GM18873 (cell line): ENCODE results near the gene TNS3.
A peak's percentile ranks its signal among the peaks of the same experiment; 100 is the strongest.
"Not testable (repeated sequence)": the region's sequence is repeated elsewhere in the genome, so short reads cannot be mapped to it uniquely, and the experiment has no call there.

Experiments
- ATAC-seq: cut with Tn5 transposase; IDR thresholded peaks from one replicate; pipeline ENCODE4 v1.9.1; 2021; ENCODE audit warnings: mild to moderate bottlenecking, moderate library complexity, moderate number of reproducible peaks; ENCODE audit not compliant: unreplicated experiment, low FRiP score

Gene TNS3

GRCh38 chr7:47477191-47478016 lies 104.5 kb downstream of the TNS3 start:
- ATAC-seq, result no peak

GRCh38 chr7:47475880-47476227 lies 106.1 kb downstream of the TNS3 start:
- ATAC-seq, result no peak

GRCh38 chr7:47474937-47475879 lies 106.7 kb downstream of the TNS3 start:
- peak; percentile 74 for ATAC-seq

- ATAC-seq, result no peak
These were observed 107.5 kb downstream of the TNS3 start for GRCh38 chr7:47474211-47474936.

GRCh38 chr7:47473499-47474210 lies 108.3 kb downstream of the TNS3 start:
- ATAC-seq, result no peak

GRCh38 chr7:47472444-47473157 lies 109.3 kb downstream of the TNS3 start:
- ATAC-seq, result no peak

GRCh38 chr7:47471831-47472230 lies 110.1 kb downstream of the TNS3 start:
- ATAC-seq, result no peak

GRCh38 chr7:47471358-47471703 lies 110.6 kb downstream of the TNS3 start:
- no peak for ATAC-seq

- ATAC-seq, result no peak
These were observed 111.1 kb downstream of the TNS3 start for GRCh38 chr7:47470567-47471357.

- not testable (repeated sequence) for ATAC-seq
These were observed 112.1 kb downstream of the TNS3 start for GRCh38 chr7:47469846-47470245.

GRCh38 chr7:47466832-47467231 lies 115.1 kb downstream of the TNS3 start:
- ATAC-seq, result no peak

GRCh38 chr7:47465191-47465590 lies 116.7 kb downstream of the TNS3 start:
- ATAC-seq, result no peak

- ATAC-seq, result no peak
These were observed 117.6 kb downstream of the TNS3 start for GRCh38 chr7:47464266-47464665.

- no peak for ATAC-seq
These were observed 120.2 kb downstream of the TNS3 start for GRCh38 chr7:47461746-47462145.

- no peak for ATAC-seq
These were observed 120.8 kb downstream of the TNS3 start for GRCh38 chr7:47461161-47461560.

- ATAC-seq, result no peak
These were observed 121.5 kb downstream of the TNS3 start for GRCh38 chr7:47460251-47460989.

- ATAC-seq, result no peak
These were observed 123.4 kb downstream of the TNS3 start for GRCh38 chr7:47458486-47458885.

GRCh38 chr7:47458057-47458456 lies 123.9 kb downstream of the TNS3 start:
- ATAC-seq, result no peak
